Brain microvascular endothelial cell (primary cell): ENCODE data around the gene POMP.
A peak's percentile ranks its signal among the peaks of the same experiment; 100 is the strongest.

Source experiments
- DNase-seq: peaks from one replicate; pipeline ENCODE4 v3.0.0-alpha.2; 2020
- H3K27ac ChIP-seq: fragments of 250-450 bp; sonication (Bioruptor Pico); 2 replicates; pipeline ENCODE4 v1.5.1; 2020; ENCODE audit warnings: mild to moderate bottlenecking, moderate library complexity
- H3K27me3 ChIP-seq: fragments of 250-450 bp; sonication (Bioruptor Pico); replicated peaks from 2 replicates; pipeline ENCODE4 v1.5.1; 2020; ENCODE audit warnings: mild to moderate bottlenecking
- H3K36me3 ChIP-seq: fragments of 250-450 bp; sonication (Bioruptor Pico); replicated peaks from 2 replicates; pipeline ENCODE4 v1.5.1; 2020; ENCODE audit warnings: mild to moderate bottlenecking
- H3K4me3 ChIP-seq: 2 replicates; pipeline ENCODE4 v1.5.1; 2011; ENCODE audit warnings: low read depth, mild to moderate bottlenecking, control low read depth, low read length, moderate library complexity
- in situ Hi-C: cut with HindIII; loops from 2 replicates; pipeline ENCODE4 v1.10.0; 2017; ENCODE audit warnings: low sequenced_read_pairs, low pct_ligation_motif_present
- TF ChIP-seq, protein P1 (sequence below): IDR thresholded peaks from 2 replicates; pipeline ENCODE4 v1.5.1; 2011; ENCODE audit warnings: low read depth, mild to moderate bottlenecking, moderate library complexity, low read length, control low read depth, inconsistent platforms; ENCODE audit errors: missing control alignments

The POMP gene

DNA sequence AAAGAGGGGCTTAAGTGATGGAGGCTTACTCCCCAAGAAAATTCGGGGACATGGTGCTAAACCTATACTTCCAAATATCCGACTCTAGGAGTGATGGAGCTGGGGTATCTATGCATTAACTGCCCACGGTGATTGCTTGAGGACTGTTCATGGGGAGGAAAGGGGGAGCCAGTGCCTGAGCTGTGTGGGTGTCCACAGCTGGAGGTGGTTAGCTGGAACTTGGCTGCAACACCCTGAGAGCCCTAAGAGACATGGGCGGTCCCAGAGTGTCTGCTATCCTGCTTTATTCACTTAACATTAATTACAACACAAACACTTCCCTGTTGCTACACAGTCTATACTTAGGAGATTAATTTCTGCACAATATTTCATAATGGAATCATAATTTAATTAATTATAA is 28.1 kb upstream of the POMP start:
- TF ChIP-seq, protein P1, sequence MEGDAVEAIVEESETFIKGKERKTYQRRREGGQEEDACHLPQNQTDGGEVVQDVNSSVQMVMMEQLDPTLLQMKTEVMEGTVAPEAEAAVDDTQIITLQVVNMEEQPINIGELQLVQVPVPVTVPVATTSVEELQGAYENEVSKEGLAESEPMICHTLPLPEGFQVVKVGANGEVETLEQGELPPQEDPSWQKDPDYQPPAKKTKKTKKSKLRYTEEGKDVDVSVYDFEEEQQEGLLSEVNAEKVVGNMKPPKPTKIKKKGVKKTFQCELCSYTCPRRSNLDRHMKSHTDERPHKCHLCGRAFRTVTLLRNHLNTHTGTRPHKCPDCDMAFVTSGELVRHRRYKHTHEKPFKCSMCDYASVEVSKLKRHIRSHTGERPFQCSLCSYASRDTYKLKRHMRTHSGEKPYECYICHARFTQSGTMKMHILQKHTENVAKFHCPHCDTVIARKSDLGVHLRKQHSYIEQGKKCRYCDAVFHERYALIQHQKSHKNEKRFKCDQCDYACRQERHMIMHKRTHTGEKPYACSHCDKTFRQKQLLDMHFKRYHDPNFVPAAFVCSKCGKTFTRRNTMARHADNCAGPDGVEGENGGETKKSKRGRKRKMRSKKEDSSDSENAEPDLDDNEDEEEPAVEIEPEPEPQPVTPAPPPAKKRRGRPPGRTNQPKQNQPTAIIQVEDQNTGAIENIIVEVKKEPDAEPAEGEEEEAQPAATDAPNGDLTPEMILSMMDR, result no peak
- H3K27ac ChIP-seq, result no peak overlapping the region
- DNase-seq, result no peak
- in situ Hi-C loops, result loop anchor here (25.0 kb wide), 1 partner anchor 319 kb away; no protein-coding TSS in a partner anchor
- no peaks in the 10 kb centered on the region for H3K27me3 ChIP-seq
- H3K4me3 ChIP-seq, result no peak overlapping the region
- no peaks in the 10 kb centered on the region for H3K36me3 ChIP-seq

DNA sequence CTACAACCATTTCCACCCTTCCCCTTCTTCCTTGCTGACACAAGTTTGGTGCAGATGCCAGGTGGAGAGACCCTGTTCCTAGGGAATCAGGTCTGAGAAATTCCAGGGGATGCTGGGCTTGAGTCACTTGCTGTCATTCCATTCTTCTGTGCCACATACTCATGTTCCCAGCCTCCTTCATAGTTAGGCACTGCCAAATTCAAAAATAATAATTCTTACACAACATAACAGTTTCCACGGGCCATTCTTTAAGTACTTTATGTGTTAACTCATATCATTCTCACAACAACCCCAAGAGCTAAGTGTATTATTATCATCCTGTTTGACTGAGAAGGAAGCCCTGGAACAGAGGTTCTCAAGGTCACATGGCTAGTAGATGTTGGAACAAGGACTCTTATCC is 27.1 kb upstream of the POMP start:
- TF ChIP-seq, protein P1, result no peak
- no peak overlapping the region for H3K27ac ChIP-seq
- H3K27me3 ChIP-seq, result no peaks in the 10 kb centered on the region
- H3K36me3 ChIP-seq, result no peaks in the 10 kb centered on the region
- DNase-seq, result no peak
- in situ Hi-C loops, result loop anchor here (25.0 kb wide), 1 partner anchor 320 kb away; no protein-coding TSS in a partner anchor
- H3K4me3 ChIP-seq, result no peak overlapping the region

DNA sequence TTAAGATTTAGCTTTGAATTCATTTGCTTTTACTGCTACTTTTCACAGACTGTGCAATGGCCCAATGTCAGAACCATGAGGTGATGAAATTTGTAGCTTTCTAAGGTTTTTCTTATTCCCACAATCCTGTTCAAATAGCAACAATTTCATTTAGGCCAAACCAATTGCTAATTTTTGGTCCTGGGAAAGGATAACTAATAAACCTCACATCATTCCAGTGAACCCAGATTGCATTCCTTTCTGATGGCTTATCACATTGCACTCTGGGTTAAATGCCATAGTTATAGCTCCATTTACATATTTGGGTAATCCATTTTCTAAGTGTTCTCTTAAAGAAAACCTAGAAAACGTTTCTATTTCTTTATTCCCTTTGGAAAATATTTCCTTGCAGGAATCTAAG is 22.9 kb upstream of the POMP start:
- no peaks in the 10 kb centered on the region for H3K27me3 ChIP-seq
- in situ Hi-C loops, result loop anchor here (25.0 kb wide), 1 partner anchor 324 kb away; no protein-coding TSS in a partner anchor
- DNase-seq, result no peak
- no peak overlapping the region for H3K4me3 ChIP-seq
- peak overlapping the region; percentile 66 for H3K27ac ChIP-seq
- H3K36me3 ChIP-seq, result no peaks in the 10 kb centered on the region
- TF ChIP-seq, protein P1, result no peak

DNA sequence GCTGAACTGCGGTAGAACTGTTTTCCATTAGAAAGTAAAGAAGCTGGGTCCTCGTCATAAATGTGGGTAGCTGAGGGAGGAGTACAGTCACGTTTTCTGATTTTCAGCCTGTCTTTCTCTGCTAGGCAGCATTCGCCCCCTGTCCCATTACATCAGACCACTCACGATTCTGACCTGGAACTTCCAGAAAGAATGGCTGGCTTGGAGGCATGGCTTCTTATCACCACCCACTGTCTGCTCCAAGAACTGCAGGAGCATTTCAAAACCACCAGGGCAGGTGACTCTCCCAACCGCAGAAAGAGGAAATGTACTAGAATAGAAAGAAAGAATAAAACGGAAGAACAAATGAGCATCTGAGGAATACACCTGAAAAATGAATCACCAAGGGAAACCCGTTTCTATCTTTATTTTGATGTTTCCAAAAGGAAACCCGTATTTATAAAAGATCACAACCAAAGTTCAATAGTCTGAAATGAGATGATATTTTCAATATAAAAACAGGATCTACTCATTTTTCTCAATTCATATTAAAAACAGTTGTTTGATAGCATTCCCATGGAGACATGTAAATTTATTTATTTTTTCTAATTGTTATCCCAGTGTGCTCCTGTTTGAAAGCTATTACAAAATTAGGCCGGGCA is 22.1 kb upstream of the POMP start:
- TF ChIP-seq, protein P1, result peak; percentile 98
- H3K4me3 ChIP-seq, result no peak overlapping the region
- peak; percentile 83 for DNase-seq
- H3K36me3 ChIP-seq, result no peaks in the 10 kb centered on the region
- peak overlapping the region; percentile 66 for H3K27ac ChIP-seq
- in situ Hi-C loops, result loop anchor here (25.0 kb wide), 1 partner anchor 324 kb away; no protein-coding TSS in a partner anchor
- no peaks in the 10 kb centered on the region for H3K27me3 ChIP-seq

DNA sequence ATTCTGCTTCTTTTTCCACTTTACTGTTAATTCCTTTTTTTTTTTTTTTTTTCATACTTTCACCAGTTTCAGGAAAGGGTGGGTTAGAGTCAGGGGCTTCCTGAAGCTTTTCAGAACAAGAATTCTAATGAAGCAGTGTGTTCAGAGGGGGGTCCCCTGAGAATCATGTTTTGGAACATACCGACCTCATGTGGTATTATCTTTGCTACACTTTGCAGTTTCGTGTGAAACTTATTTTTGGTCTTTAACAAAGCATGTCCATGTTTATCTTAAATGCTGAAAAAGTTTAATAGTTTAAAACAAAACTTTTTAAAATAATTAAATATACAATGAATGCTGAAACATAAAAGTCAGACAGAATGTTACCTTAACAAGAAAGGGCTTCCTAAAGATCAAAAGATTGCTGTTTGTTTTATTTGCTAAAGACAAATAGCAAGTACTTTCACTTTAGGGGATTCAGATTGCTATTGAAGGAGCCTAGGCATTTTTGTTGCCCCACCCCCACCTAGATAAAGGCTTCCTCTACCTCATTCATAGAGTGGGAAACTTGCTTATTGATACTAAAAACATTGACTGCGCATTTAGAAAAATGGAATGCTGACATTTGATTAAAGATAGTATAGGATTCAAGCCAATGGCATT is 21.1 kb upstream of the POMP start:
- Histone ChIP-seq H3K27me3 (no peaks in the 10 kb centered on the region), H3K4me3 (no peak overlapping the region), H3K36me3 (no peaks in the 10 kb centered on the region), H3K27ac (no peak overlapping the region)
- TF ChIP-seq, protein P1, result no peak
- in situ Hi-C loops, result loop anchor here (25.0 kb wide), 1 partner anchor 326 kb away; no protein-coding TSS in a partner anchor
- peak; percentile 35 for DNase-seq

DNA sequence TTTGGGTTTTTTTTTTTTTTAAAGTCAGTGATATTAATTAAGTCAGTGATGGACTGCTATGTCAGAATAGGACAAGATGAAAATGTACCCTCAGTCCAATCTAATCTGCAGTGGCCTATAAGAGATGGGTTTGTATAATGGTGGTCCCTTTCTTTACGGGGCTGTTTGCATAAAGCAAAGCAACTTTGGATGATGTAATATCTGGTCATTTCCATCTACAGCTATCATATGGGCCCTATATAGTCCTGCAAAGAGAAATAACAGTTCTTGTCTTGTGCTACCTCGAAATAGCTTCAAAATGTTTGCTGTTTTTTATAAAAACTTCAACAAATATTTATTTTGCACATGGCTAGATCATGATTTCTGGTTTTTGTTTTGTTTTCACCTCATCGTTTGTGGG is 20.2 kb upstream of the POMP start:
- in situ Hi-C loops, result loop anchor here (25.0 kb wide), 1 partner anchor 326 kb away; no protein-coding TSS in a partner anchor
- TF ChIP-seq, protein P1, result no peak
- Histone ChIP-seq H3K4me3 (no peak overlapping the region), H3K27me3 (no peaks in the 10 kb centered on the region), H3K36me3 (no peaks in the 10 kb centered on the region), H3K27ac (no peak overlapping the region)
- no peak for DNase-seq
